Hematopoietic multipotent progenitor cell treated with erythropoietin and hydrocortisone succinate and interleukin-3 and kit ligand, for 15 days (in vitro differentiated cells): ENCODE results near the gene RASAL2.
"Not testable (repeated sequence)": the region's sequence is repeated elsewhere in the genome, so short reads cannot be mapped to it uniquely, and the experiment has no call there.

ENCODE experiments used
- DNase-seq: peaks from one replicate; pipeline ENCODE4 v3.0.0-alpha.2; 2015; ENCODE audit warnings: low spot score

RASAL2 gene

DNA sequence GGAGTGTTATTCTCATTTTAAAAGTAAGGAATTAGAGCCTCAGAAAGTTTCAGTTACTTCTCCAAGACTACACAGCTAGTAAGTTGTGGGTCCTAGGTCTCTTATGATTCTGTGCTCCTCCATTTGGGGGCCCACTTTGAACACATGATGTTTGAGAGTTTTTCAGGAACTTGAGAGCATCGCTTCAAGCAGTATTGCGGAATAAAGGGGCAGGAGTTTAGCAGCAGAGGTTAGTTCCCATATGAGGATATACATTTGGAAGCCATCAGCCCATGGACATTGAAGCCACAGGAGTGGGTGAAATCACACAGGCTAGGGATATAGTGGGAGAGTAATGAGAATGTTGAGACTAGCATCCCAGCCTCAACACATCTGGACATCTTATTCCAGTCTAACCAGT, 143.2 kb downstream of the RASAL2 start:
- no peak for DNase-seq

DNA sequence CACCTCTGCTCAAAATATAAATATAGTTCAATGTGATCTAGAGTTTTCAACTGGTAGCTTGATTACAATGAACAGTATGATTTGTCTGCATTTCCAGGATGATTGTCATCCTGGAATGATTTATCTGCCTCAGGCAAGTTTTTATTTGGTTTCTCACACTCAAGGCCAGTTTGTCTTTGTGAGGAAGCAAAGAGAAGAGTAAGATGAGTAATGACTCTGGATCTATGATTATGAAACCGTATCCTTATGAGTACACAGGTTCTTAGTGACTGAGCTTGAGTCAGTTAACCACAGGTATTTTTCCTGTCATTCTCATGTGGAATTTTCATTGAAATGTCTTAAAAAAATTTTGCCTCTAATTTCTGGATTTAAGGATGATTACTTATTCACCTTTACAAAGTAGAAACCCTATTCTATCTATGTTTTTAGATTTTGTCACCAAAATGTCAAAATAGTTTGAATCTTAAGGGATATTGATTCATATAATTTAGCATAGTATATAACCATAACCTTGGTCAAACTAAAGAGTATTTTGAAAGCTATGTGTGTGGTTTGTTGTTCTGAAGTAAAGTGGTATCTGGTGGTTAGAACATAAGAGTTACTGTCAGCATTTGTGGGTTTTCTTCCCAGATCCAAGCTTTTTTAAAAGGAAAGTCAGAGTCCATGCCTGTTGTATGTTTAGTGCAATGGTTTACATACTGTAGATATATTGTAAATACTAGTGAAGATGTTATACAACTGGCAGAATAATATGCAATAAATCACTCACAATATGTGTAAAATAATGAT, 145.0 kb downstream of the RASAL2 start:
- DNase-seq, result no peak

GRCh38 chr1:178241057-178241456, 147.2 kb downstream of the RASAL2 start:
- DNase-seq, result no peak

DNA sequence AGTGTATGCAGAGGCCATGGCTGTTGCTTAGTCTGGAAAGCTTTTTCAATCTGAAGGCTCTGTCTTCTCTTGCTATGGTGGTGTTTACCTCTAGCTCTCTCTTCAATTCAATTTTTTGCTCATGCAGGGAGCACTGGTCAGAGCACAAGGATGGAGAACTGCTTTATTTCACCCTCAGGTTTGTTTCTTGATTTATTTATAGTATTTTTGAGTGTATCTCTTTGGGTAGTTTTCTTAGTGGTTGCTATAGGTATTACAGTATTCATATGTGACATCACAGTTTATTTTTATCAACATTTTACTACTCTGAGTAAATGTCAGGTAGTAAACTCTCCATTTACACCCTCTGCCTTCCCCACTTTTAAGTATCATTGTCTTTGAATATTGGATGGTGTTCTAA, 147.9 kb downstream of the RASAL2 start:
- DNase-seq, result no peak

- DNase-seq, result no peak
Measured at GRCh38 chr1:178243119-178243518, 149.2 kb downstream of the RASAL2 start.

DNA sequence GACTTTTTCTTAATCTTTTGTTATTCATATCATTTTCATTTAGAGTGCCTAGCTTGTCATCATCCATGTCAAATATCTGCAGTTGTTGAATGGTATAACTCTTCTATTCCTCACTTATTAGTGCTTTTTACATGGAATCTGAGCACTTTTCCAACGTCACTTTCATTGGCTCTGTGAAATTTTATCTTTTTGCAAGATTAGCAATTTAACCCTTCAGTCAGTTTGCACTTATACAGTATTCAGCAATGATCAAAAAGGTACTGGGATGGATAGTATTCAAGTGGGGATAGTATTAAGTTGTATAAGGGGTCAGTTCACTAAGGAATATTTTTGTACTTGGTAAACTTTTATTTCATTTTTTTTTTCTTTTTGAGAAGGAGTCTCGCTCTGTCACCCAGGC, 150.0 kb downstream of the RASAL2 start:
- DNase-seq, result no peak

- DNase-seq, result not testable (repeated sequence)
Measured at GRCh38 chr1:178248284-178248683, 154.4 kb downstream of the RASAL2 start.

GRCh38 chr1:178253581-178253980, 159.7 kb downstream of the RASAL2 start:
- DNase-seq, result not testable (repeated sequence)

GRCh38 chr1:178254433-178254832, 160.5 kb downstream of the RASAL2 start:
- DNase-seq, result no peak

- DNase-seq, result no peak
Measured at GRCh38 chr1:178258536-178258935, 164.6 kb downstream of the RASAL2 start.

GRCh38 chr1:178262120-178262500, 168.2 kb downstream of the RASAL2 start:
- no peak for DNase-seq

DNA sequence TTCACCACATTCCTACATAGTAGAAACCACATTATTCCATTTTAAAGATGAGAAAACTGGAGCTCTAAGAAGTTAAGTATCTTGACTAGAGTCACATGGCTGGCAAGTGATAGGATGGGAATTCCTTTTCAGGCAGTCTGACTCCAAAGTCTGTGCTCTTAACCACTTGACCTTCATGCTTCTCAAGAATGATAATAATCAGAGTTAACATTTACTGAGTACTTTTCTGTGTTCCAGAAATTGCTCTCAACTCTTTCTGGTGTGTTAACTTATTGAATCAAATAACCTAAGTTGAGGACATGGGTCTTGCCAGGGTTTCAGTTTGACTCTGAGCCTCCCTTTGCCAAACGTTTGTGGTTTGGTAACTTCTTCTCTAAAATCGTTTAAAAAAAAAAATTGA, 169.4 kb downstream of the RASAL2 start:
- DNase-seq, result no peak

GRCh38 chr1:178266113-178266512, 172.2 kb downstream of the RASAL2 start:
- no peak for DNase-seq

- no peak for DNase-seq
Measured at GRCh38 chr1:178266619-178267066, 172.7 kb downstream of the RASAL2 start.

GRCh38 chr1:178267646-178268094, 173.8 kb downstream of the RASAL2 start:
- no peak for DNase-seq

GRCh38 chr1:178271471-178271870, 177.6 kb downstream of the RASAL2 start:
- no peak for DNase-seq

GRCh38 chr1:178273707-178274410, 180.0 kb downstream of the RASAL2 start:
- no peak for DNase-seq

- no peak for DNase-seq
Measured at GRCh38 chr1:178275049-178275448, 181.1 kb downstream of the RASAL2 start.

- DNase-seq, result no peak
Measured at GRCh38 chr1:178275553-178275952, 181.6 kb downstream of the RASAL2 start.

GRCh38 chr1:178277793-178278530, 184.1 kb downstream of the RASAL2 start:
- no peak for DNase-seq

DNA sequence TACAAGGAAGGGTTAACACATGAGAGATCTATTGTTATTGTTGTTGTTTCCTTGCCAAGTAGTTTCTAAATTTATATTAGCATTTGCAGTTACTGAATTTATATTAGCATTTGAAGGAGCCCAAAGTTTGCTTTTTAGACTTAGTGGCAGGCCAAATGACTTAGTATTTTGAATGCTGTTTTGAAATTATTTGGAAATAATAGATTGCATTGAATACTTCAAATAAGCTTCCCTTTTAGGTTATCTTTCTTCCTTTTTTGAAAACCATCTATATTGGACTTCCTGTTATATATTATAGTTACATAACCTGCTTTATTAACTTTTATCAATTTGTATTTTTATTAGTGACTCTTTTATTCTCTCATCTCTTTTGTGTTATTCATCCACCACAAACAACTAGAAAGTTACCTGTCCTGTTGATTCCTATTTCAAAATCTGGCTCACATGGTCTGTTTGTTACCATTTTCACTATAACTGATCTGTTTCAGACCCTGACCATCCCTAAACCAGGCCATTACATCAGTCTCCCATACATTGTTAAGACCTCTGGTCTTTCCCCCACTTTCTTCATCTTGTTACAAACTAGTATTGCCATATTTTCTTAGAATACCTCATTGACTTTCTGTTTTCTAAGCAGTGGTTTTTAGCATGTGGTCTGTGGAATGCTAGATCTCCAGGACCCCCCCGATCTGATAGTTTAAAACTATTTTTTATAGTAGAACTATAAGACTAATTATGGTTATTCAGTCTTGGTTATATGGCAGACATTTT, 185.2 kb downstream of the RASAL2 start:
- DNase-seq, result no peak

GRCh38 chr1:178282949-178283367, 189.1 kb downstream of the RASAL2 start:
- no peak for DNase-seq
